DMS79 (cell line): Measurements from ENCODE around the gene TMEM185A.
"Not testable (repeated sequence)": the region's sequence is repeated elsewhere in the genome, so short reads cannot be mapped to it uniquely, and the experiment has no call there.

ENCODE experiments used
- DNase-seq: peaks from one replicate; lab custom pipeline; 2025; lab: John Stamatoyannopoulos, UW

The TMEM185A gene

GRCh38 chrX:149631234-149632165 lies at the start of gene TMEM185A:
Gene TMEM185A (minus strand): TSS chrX:149631792. CDS start chrX:149631580, 212 bp downstream.
- no peak for DNase-seq

GRCh38 chrX:149681182-149681581 lies 49.6 kb upstream of the TMEM185A start:
- DNase-seq, result no peak

- not testable (repeated sequence) for DNase-seq
These were observed 47.6 kb upstream of the TMEM185A start for GRCh38 chrX:149679164-149679678.

GRCh38 chrX:149675554-149675953 lies 44.0 kb upstream of the TMEM185A start:
- not testable (repeated sequence) for DNase-seq

GRCh38 chrX:149675088-149675487 lies 43.5 kb upstream of the TMEM185A start:
- not testable (repeated sequence) for DNase-seq

- not testable (repeated sequence) for DNase-seq
These were observed 29.0 kb upstream of the TMEM185A start for GRCh38 chrX:149660613-149661012.

GRCh38 chrX:149656260-149656884 lies 24.8 kb upstream of the TMEM185A start:
- DNase-seq, result not testable (repeated sequence)

- no peak for DNase-seq
These were observed 20.8 kb upstream of the TMEM185A start for GRCh38 chrX:149652232-149652981.

- no peak for DNase-seq
These were observed 18.6 kb upstream of the TMEM185A start for GRCh38 chrX:149650162-149650561.

- no peak for DNase-seq
These were observed 17.3 kb upstream of the TMEM185A start for GRCh38 chrX:149648932-149649331.

GRCh38 chrX:149647505-149647904 lies 15.9 kb upstream of the TMEM185A start:
- no peak for DNase-seq

- DNase-seq, result no peak
These were observed 11.9 kb upstream of the TMEM185A start for GRCh38 chrX:149643496-149643895.

- no peak for DNase-seq
These were observed 10.2 kb upstream of the TMEM185A start for GRCh38 chrX:149641835-149642234.

GRCh38 chrX:149641432-149641831 lies 9.8 kb upstream of the TMEM185A start:
- DNase-seq, result no peak

- no peak for DNase-seq
These were observed 8.0 kb upstream of the TMEM185A start for GRCh38 chrX:149639568-149639967.

- no peak for DNase-seq
These were observed 7.3 kb upstream of the TMEM185A start for GRCh38 chrX:149638860-149639259.

GRCh38 chrX:149633511-149633910 lies 1.9 kb upstream of the TMEM185A start:
- DNase-seq, result no peak

- DNase-seq, result no peak
These were observed 835 bp downstream of the TMEM185A start for GRCh38 chrX:149630681-149631233.

- no peak for DNase-seq
These were observed 1.7 kb downstream of the TMEM185A start for GRCh38 chrX:149629730-149630387.

GRCh38 chrX:149628768-149629167 lies 2.8 kb downstream of the TMEM185A start:
- no peak for DNase-seq

GRCh38 chrX:149628280-149628679 lies 3.3 kb downstream of the TMEM185A start:
- no peak for DNase-seq
